H9 (cell line): ENCODE measurements around the gene ETV6. TPM values are rescaled to one million over a fixed set of nuclear protein-coding genes. Genes with fewer than 3 reads are reported as not detected.

Source experiments
- DNase-seq: peaks from one replicate; pipeline ENCODE4 v3.0.0-alpha.2; 2017
- H2AFZ ChIP-seq: one replicate; pipeline ENCODE4 v1.6.1; 2013; ENCODE audit warnings: mild to moderate bottlenecking, low read length, control low read depth, moderate library complexity
- H2AK5ac ChIP-seq: 2 replicates; pipeline ENCODE4 v1.6.1; 2013; ENCODE audit warnings: low read length, control low read depth, mixed read lengths; ENCODE audit not compliant: insufficient read length
- H2BK120ac ChIP-seq: one replicate; pipeline ENCODE4 v1.6.1; 2013; ENCODE audit warnings: low read depth, mild to moderate bottlenecking, low read length, control low read depth, inconsistent platforms; ENCODE audit not compliant: poor library complexity, severe bottlenecking
- H2BK12ac ChIP-seq: 2 replicates; pipeline ENCODE4 v1.6.1; 2013; ENCODE audit warnings: low read length, control low read depth, mixed read lengths, low read depth; ENCODE audit not compliant: insufficient read length
- H2BK15ac ChIP-seq: 2 replicates; pipeline ENCODE4 v1.6.1; 2013; ENCODE audit warnings: low read depth, low read length, control low read depth
- H2BK20ac ChIP-seq: one replicate; pipeline ENCODE4 v1.6.1; 2013; ENCODE audit warnings: low read depth, mild to moderate bottlenecking, low read length, control low read depth, inconsistent platforms; ENCODE audit not compliant: poor library complexity, severe bottlenecking
- H2BK5ac ChIP-seq: 2 replicates; pipeline ENCODE4 v1.6.1; 2013; ENCODE audit warnings: low read length, control low read depth, mixed read lengths; ENCODE audit not compliant: insufficient read length
- H3K14ac ChIP-seq: 2 replicates; pipeline ENCODE4 v1.6.1; 2013; ENCODE audit warnings: low read length, control low read depth; ENCODE audit not compliant: insufficient read depth
- H3K18ac ChIP-seq: 2 replicates; pipeline ENCODE4 v1.6.1; 2013; ENCODE audit warnings: low read depth, mild to moderate bottlenecking, mixed read lengths, low read length, control low read depth; ENCODE audit not compliant: insufficient read length
- H3K23ac ChIP-seq: 2 replicates; pipeline ENCODE4 v1.6.1; 2013; ENCODE audit warnings: low read length, control low read depth, mixed read lengths, low read depth; ENCODE audit not compliant: insufficient read length
- H3K23me2 ChIP-seq: 2 replicates; pipeline ENCODE4 v1.6.1; 2013; ENCODE audit warnings: low read depth, mild to moderate bottlenecking, mixed read lengths, low read length, control low read depth; ENCODE audit not compliant: insufficient read length, poor library complexity, severe bottlenecking
- H3K27ac ChIP-seq: 2 replicates; pipeline ENCODE4 v1.5.1; 2013; ENCODE audit warnings: low read length, control low read depth, mixed read lengths, low read depth; ENCODE audit not compliant: insufficient read length
- H3K27me3 ChIP-seq: 2 replicates; pipeline ENCODE4 v1.6.1; 2013; ENCODE audit warnings: low read length, control low read depth, inconsistent platforms; ENCODE audit not compliant: insufficient read depth
- H3K4ac ChIP-seq: 2 replicates; pipeline ENCODE4 v1.6.1; 2013; ENCODE audit warnings: low read depth, mild to moderate bottlenecking, control low read depth, inconsistent platforms, low read length, moderate library complexity
- H3K4me1 ChIP-seq: 2 replicates; pipeline ENCODE4 v1.6.1; 2013; ENCODE audit warnings: low read length, control low read depth, inconsistent platforms; ENCODE audit not compliant: insufficient read depth
- H3K4me2 ChIP-seq: 2 replicates; pipeline ENCODE4 v1.6.1; 2013; ENCODE audit warnings: low read length, control low read depth, mixed read lengths; ENCODE audit not compliant: insufficient read length, insufficient read depth
- H3K56ac ChIP-seq: 2 replicates; pipeline ENCODE4 v1.6.1; 2013; ENCODE audit warnings: low read depth, mild to moderate bottlenecking, mixed read lengths, low read length, control low read depth; ENCODE audit not compliant: insufficient read length
- H3K79me1 ChIP-seq: 2 replicates; pipeline ENCODE4 v1.6.1; 2013; ENCODE audit warnings: low read depth, mild to moderate bottlenecking, moderate library complexity, low read length, control low read depth, inconsistent platforms; ENCODE audit not compliant: insufficient read depth, poor library complexity, severe bottlenecking
- H3K79me2 ChIP-seq: 2 replicates; pipeline ENCODE4 v1.6.1; 2013; ENCODE audit warnings: low read length, control low read depth, inconsistent platforms; ENCODE audit not compliant: insufficient read depth
- H3K9ac ChIP-seq: 2 replicates; pipeline ENCODE4 v1.6.1; 2013; ENCODE audit warnings: low read length, control low read depth, mixed read lengths; ENCODE audit not compliant: insufficient read length; ENCODE audit errors: extremely low read depth
- H3K9me3 ChIP-seq: one replicate; pipeline ENCODE4 v1.6.1; 2013; ENCODE audit warnings: low read depth, low read length, inconsistent platforms; ENCODE audit not compliant: control insufficient read depth
- H3T11ph ChIP-seq: one replicate; pipeline ENCODE4 v1.6.1; 2013; ENCODE audit warnings: mild to moderate bottlenecking, low read length, control low read depth, inconsistent platforms
- H4K20me1 ChIP-seq: one replicate; pipeline ENCODE4 v1.6.1; 2013; ENCODE audit not compliant: control insufficient read depth, insufficient read length, insufficient read depth
- H4K5ac ChIP-seq: 2 replicates; pipeline ENCODE4 v1.6.1; 2013; ENCODE audit warnings: low read depth, mild to moderate bottlenecking, mixed read lengths, low read length, control low read depth; ENCODE audit not compliant: insufficient read length
- H4K8ac ChIP-seq: replicated peaks from 2 replicates; pipeline ENCODE4 v1.6.1; 2013; ENCODE audit warnings: low read length, control low read depth, mixed read lengths, low read depth; ENCODE audit not compliant: insufficient read length
- H4K91ac ChIP-seq: 2 replicates; pipeline ENCODE4 v1.6.1; 2013; ENCODE audit warnings: low read depth, mild to moderate bottlenecking, moderate library complexity, mixed read lengths, low read length, control low read depth; ENCODE audit not compliant: insufficient read length
- H3K27ac Mint-ChIP-seq, 3 experiments: 2 replicates in 2 of 3; 3 replicates in 1 of 3; pipeline ENCODE4 v1.8.0; 2020 to 2021; ENCODE audit warnings: mixed read lengths in 3 of 3, mild to moderate bottlenecking in 1 of 3, moderate library complexity in 1 of 3
- H3K27me3 Mint-ChIP-seq: 2 replicates; pipeline ENCODE4 v1.8.0; 2021; ENCODE audit warnings: low read depth, mild to moderate bottlenecking, moderate library complexity, mixed read lengths
- H3K36me3 Mint-ChIP-seq, 3 experiments: 2 replicates in 2 of 3; 3 replicates in 1 of 3; pipeline ENCODE4 v1.8.0; 2020 to 2021; ENCODE audit warnings: low read depth in 3 of 3, mixed read lengths in 3 of 3; ENCODE audit not compliant: insufficient read depth in 1 of 3
- H3K4me1 Mint-ChIP-seq, 2 experiments: 2 replicates each; pipeline ENCODE4 v1.8.0; 2020; ENCODE audit warnings: mixed read lengths in 2 of 2
- H3K4me3 Mint-ChIP-seq, 2 experiments: 2 replicates in 1 of 2; 3 replicates in 1 of 2; pipeline ENCODE4 v1.8.0; 2020 to 2021; ENCODE audit warnings: mild to moderate bottlenecking in 2 of 2, mixed read lengths in 2 of 2, moderate library complexity in 1 of 2
- H3K9me3 Mint-ChIP-seq, 2 experiments: 2 replicates in 1 of 2; 3 replicates in 1 of 2; pipeline ENCODE4 v1.8.0; 2020; ENCODE audit warnings: mild to moderate bottlenecking in 2 of 2, mixed read lengths in 2 of 2, moderate library complexity in 1 of 2
- CTCF ChIP-seq: fragments of 200-600 bp; sonication (generic); conservative IDR thresholded peaks from 3 replicates; pipeline ENCODE4 v1.8.0; 2021; ENCODE audit warnings: antibody characterized with exemption, mild to moderate bottlenecking
- WGBS: extraction: QIAGEN DNeasy Blood & Tissue Kit; methylation state at CpG from one replicate; pipeline ENCODE4 v1.1.7; 2013; ENCODE audit warnings: missing lambda C conversion rate, low lambda C conversion rate, mixed read lengths; ENCODE audit not compliant: insufficient read length; ENCODE audit errors: extremely low coverage; 5-methylcytosine and 5-hydroxymethylcytosine counted together
- total RNA-seq: library from RNA; stranded (reverse); gene quantifications from 2 replicates; pipeline ENCODE4 v1.2.1, GENCODE V29; 2021

Gene ETV6
- total RNA-seq, 1 experiment from 2014 or later: 28.7 TPM

GRCh38 chr12:11628353-11628752 is 21.1 kb upstream of the ETV6 start:
- no peak overlapping the region for H3K4me3 Mint-ChIP-seq
- no peak overlapping the region for H4K8ac ChIP-seq

More at GRCh38 chr12:11628353-11628752, 21.1 kb upstream of the ETV6 start:
- H3K4me1 Mint-ChIP-seq: peaks cover 14 to 16% of the 10 kb centered on the region in 2 experiments
- no peak overlapping the region for H3K23ac ChIP-seq
- H2AFZ ChIP-seq: no peak overlapping the region
- H3K79me1 ChIP-seq: no peaks in the 10 kb centered on the region
- H3K23me2 ChIP-seq: no peaks in the 10 kb centered on the region
- H2BK120ac ChIP-seq: no peak overlapping the region
- no peak for DNase-seq
- H4K20me1 ChIP-seq: no peaks in the 10 kb centered on the region
- no peak overlapping the region for H2BK12ac ChIP-seq
- H2BK15ac ChIP-seq: no peak overlapping the region
- H3K4me2 ChIP-seq: no peak overlapping the region
- no peak overlapping the region for H4K91ac ChIP-seq
- H3K9ac ChIP-seq: no peak overlapping the region
- H3K79me2 ChIP-seq: no peaks in the 10 kb centered on the region
- 83% methylated on average over 1 of the region's 7 CpGs for WGBS
- H2BK20ac ChIP-seq: no peak overlapping the region
- peaks cover 5% of the 10 kb centered on the region; the same call in 1 of the 2 replicates for H3K4me1 ChIP-seq
- no peak overlapping the region for H3K18ac ChIP-seq
- H3K27me3 Mint-ChIP-seq: no peaks in the 10 kb centered on the region
- no peaks in the 10 kb centered on the region for H3K27me3 ChIP-seq
- H4K5ac ChIP-seq: no peak overlapping the region
- H3K9me3 Mint-ChIP-seq: peaks cover 10 to 11% of the 10 kb centered on the region in 2 experiments; a peak in 4 of 5 replicates
- TF ChIP-seq CTCF: no peak
- H3K27ac Mint-ChIP-seq: no peak overlapping the region
- peaks cover 9 to 25% (median 16%) of the 10 kb centered on the region in 3 experiments for H3K36me3 Mint-ChIP-seq
- no peak overlapping the region for H2BK5ac ChIP-seq
- no peaks in the 10 kb centered on the region for H3K9me3 ChIP-seq
- no peak overlapping the region for H3K27ac ChIP-seq
- no peak overlapping the region for H3T11ph ChIP-seq
- no peak overlapping the region for H2AK5ac ChIP-seq
- no peak overlapping the region for H3K56ac ChIP-seq
- H3K4ac ChIP-seq: no peak overlapping the region
- no peak overlapping the region for H3K14ac ChIP-seq
